Endothelial cell of umbilical vein (primary cell): Measurements from ENCODE around the gene CHSY1. TPM values are rescaled to one million over a fixed set of nuclear protein-coding genes. Genes with fewer than 3 reads are reported as not detected.

Experiments used
- BruUV-seq: library from RNA; stranded (reverse); fragments of 400-500 nt; replicated peaks from 2 replicates; lab custom pipeline; 2021; lab: Mats Ljungman, UMichigan
- CTCF ChIA-PET: fragments of 300-600, 350-600 bp; sonication (Branson Sonifier 250); formaldehyde crosslinking; loops from one replicate; lab custom pipeline; 2021; ENCODE audit warnings: antibody characterized with exemption, inconsistent platforms; lab: Charles Lee
- POLR2A ChIA-PET: fragments of 300-600, 350-600 bp; sonication (Branson Sonifier 250); formaldehyde crosslinking; loops from one replicate; lab custom pipeline; 2021; ENCODE audit warnings: antibody characterized with exemption, inconsistent platforms; lab: Charles Lee
- DNase-seq: peaks from one replicate; pipeline ENCODE4 v3.0.0-alpha.2; 2011; ENCODE audit warnings: low read depth, low spot score
- FAIRE-seq: peaks from 2 replicates; lab custom pipeline; 2011; peaks lifted over from hg19 to GRCh38; lab: Jason Lieb, UNC
- H2AFZ ChIP-seq: 2 replicates; pipeline ENCODE4 v1.6.0; 2012; ENCODE audit warnings: low read depth, low read length, control low read depth, inconsistent platforms
- H3K27ac ChIP-seq: 2 replicates; pipeline ENCODE4 v1.5.1; 2011; ENCODE audit warnings: low read depth, mild to moderate bottlenecking, control low read depth, low read length, moderate library complexity; ENCODE audit not compliant: insufficient read depth
- H3K27me3 ChIP-seq, 2 experiments: 2 replicates each; pipeline versions ENCODE4 v1.6.0 to v1.6.1; 2011; ENCODE audit warnings: low read length in 2 of 2, mixed read lengths in 1 of 2; ENCODE audit not compliant: control insufficient read depth in 2 of 2, insufficient read depth in 2 of 2
- H3K36me3 ChIP-seq, 2 experiments: 2 replicates in 1 of 2; 3 replicates in 1 of 2; pipeline ENCODE4 v1.5.1; 2011; ENCODE audit warnings: low read length in 2 of 2, mild to moderate bottlenecking in 1 of 2, moderate library complexity in 1 of 2; ENCODE audit not compliant: control insufficient read depth in 2 of 2, insufficient read depth in 2 of 2; ENCODE audit errors: extremely low read depth in 1 of 2
- H3K4me1 ChIP-seq: 3 replicates; pipeline ENCODE4 v1.5.1; 2011; ENCODE audit warnings: mild to moderate bottlenecking, low read length; ENCODE audit not compliant: control insufficient read depth, insufficient read depth; ENCODE audit errors: extremely low read depth
- H3K4me2 ChIP-seq: 2 replicates; pipeline ENCODE4 v1.6.1; 2011; ENCODE audit warnings: low read length, control low read depth, mixed read lengths; ENCODE audit not compliant: insufficient read depth
- H3K4me3 ChIP-seq, 3 experiments: fragments of 200-600 bp in 1 of 3; sonication (generic), shearing (Covaris generic) in 1 of 3; replicated peaks in 1 of 3; 2 replicates each; pipeline ENCODE4 v1.5.1; 2011 to 2016; ENCODE audit warnings: control low read depth in 3 of 3, low read length in 3 of 3, mild to moderate bottlenecking in 2 of 3, inconsistent platforms in 1 of 3, low read depth in 1 of 3, moderate library complexity in 1 of 3; ENCODE audit not compliant: insufficient read depth in 1 of 3
- H3K79me2 ChIP-seq: 2 replicates; pipeline ENCODE4 v1.6.0; 2012; ENCODE audit warnings: low read length, inconsistent platforms; ENCODE audit not compliant: control insufficient read depth, insufficient read depth
- H3K9ac ChIP-seq: replicated peaks from 2 replicates; pipeline ENCODE3; 2011; ENCODE audit warnings: low read length, control low read depth; ENCODE audit not compliant: insufficient read depth; ENCODE audit errors: extremely low read depth
- H3K9me1 ChIP-seq: replicated peaks from 3 replicates; pipeline ENCODE4 v1.6.0; 2011; ENCODE audit warnings: mild to moderate bottlenecking, low read length; ENCODE audit not compliant: control insufficient read depth, insufficient read depth; ENCODE audit errors: extremely low read depth
- H3K9me3 ChIP-seq: replicated peaks from 2 replicates; pipeline ENCODE4 v1.5.1; 2012; ENCODE audit warnings: low read length, inconsistent platforms; ENCODE audit not compliant: control insufficient read depth, insufficient read depth
- H4K20me1 ChIP-seq: replicated peaks from 2 replicates; pipeline ENCODE3; 2011; ENCODE audit warnings: mild to moderate bottlenecking, low read length; ENCODE audit not compliant: control insufficient read depth, insufficient read depth; ENCODE audit errors: extremely low read depth
- CTCF ChIP-seq, 2 donors: IDR thresholded peaks; 1 replicate in 1 of 2; 2 replicates in 1 of 2; pipeline ENCODE4 v1.5.1; 2011; ENCODE audit warnings: low read length in 2 of 2, mild to moderate bottlenecking in 2 of 2, moderate library complexity in 2 of 2, control low read depth in 1 of 2, inconsistent platforms in 1 of 2, low read depth in 1 of 2; ENCODE audit not compliant: insufficient read depth in 1 of 2; ENCODE audit errors: extremely low read depth in 1 of 2
- EZH2 ChIP-seq: IDR thresholded peaks from 2 replicates; pipeline ENCODE4 v1.6.1; 2012; ENCODE audit warnings: borderline replicate concordance, low read depth, mild to moderate bottlenecking, moderate library complexity, low read length, inconsistent platforms; ENCODE audit not compliant: severe bottlenecking
- FOS ChIP-seq: IDR thresholded peaks from 2 replicates; pipeline ENCODE4 v1.6.1; 2011; ENCODE audit warnings: mild to moderate bottlenecking, low read length, moderate library complexity, borderline replicate concordance; ENCODE audit not compliant: insufficient read depth
- GATA2 ChIP-seq: IDR thresholded peaks from 2 replicates; pipeline ENCODE4 v1.7.0; 2011; ENCODE audit warnings: low read depth, mild to moderate bottlenecking, moderate library complexity, mixed read lengths, low read length; ENCODE audit not compliant: insufficient read length, insufficient read depth
- JUN ChIP-seq: IDR thresholded peaks from 2 replicates; pipeline ENCODE4 v1.6.1; 2011; ENCODE audit warnings: borderline replicate concordance, low read depth; ENCODE audit not compliant: insufficient read length, insufficient read depth
- MYC ChIP-seq: IDR thresholded peaks from one replicate; pipeline ENCODE4 v1.6.1; 2011; ENCODE audit warnings: mild to moderate bottlenecking, low read depth, low read length
- POLR2A ChIP-seq: IDR thresholded peaks from 2 replicates; pipeline ENCODE4 v1.6.1; 2012; ENCODE audit warnings: low read depth, mild to moderate bottlenecking, control low read depth, low read length
- POLR2AphosphoS5 ChIP-seq: IDR thresholded peaks from 2 replicates; pipeline ENCODE4 v1.6.1; 2012; ENCODE audit warnings: low read depth, mild to moderate bottlenecking, control low read depth, low read length, moderate library complexity; ENCODE audit not compliant: insufficient read depth
- dilution Hi-C: fragments of 300-500 bp; cut with MboI; formaldehyde crosslinking; loops from one replicate; pipeline ENCODE4 v1.15.0; 2019; ENCODE audit warnings: low sequenced_read_pairs; ENCODE audit not compliant: extremely low pct_ligation_motif_present
- intact Hi-C: fragments of 100-400 bp; cut with micrococcal nuclease; formaldehyde crosslinking; loops from one replicate; pipeline ENCODE4 v1.10.0; 2022
- polyA plus RNA-seq, 4 experiments: library from polyadenylated mRNA; depleted of rRNA in 3 of 4; stranded (reverse) in 3 of 4; unstranded in 1 of 4; fragments of >200 nt; gene quantifications; 2 replicates each; pipeline versions ENCODE4 v1.2.1 to v1.2.3, GENCODE V29; 2011 to 2012; ENCODE audit warnings: missing spikeins in 1 of 4
- total RNA-seq: library from RNA; stranded (reverse); gene quantifications from 2 replicates; pipeline ENCODE4 v1.2.3, GENCODE V29; 2021
- TF ChIP-seq, protein P1 (sequence below): IDR thresholded peaks from 2 replicates; pipeline ENCODE4 v1.6.1; 2011; ENCODE audit not compliant: insufficient read depth, insufficient read length

Gene CHSY1
- total and polyA plus RNA-seq, 2 donors (not counting 3 experiments of a cell fraction or from before 2014, with no cell fraction given), result 23.7 to 50.8 TPM

- H3K4me3 ChIP-seq, result no peak overlapping the region
- no peaks in the 10 kb centered on the region for H4K20me1 ChIP-seq
- no peaks in the 10 kb centered on the region for H3K9me1 ChIP-seq
- POLR2A ChIA-PET, result no interaction called here
- no peaks in the 10 kb centered on the region for H3K27me3 ChIP-seq
- H3K27ac ChIP-seq, result no peak overlapping the region
- CTCF ChIA-PET, result no interaction called here
- no peak overlapping the region for H2AFZ ChIP-seq
- dilution Hi-C loops (no loop called here), intact Hi-C loops (no loop called here)
- TF ChIP-seq FOS (no peak), GATA2 (no peak), POLR2A (no peak), JUN (no peak), MYC (no peak), POLR2AphosphoS5 (no peak), EZH2 (no peak), CTCF (IDR thresholded peaks at IDR 0.05; ENCODE audit: extremely low read depth in 1 of 2, insufficient read depth in 1 of 2, low read depth in 1 of 2, low read length in 2 of 2) (no peak)
- TF ChIP-seq, protein P1, sequence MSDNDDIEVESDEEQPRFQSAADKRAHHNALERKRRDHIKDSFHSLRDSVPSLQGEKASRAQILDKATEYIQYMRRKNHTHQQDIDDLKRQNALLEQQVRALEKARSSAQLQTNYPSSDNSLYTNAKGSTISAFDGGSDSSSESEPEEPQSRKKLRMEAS, result no peak
- H3K36me3 ChIP-seq, result peaks cover 0 to 2% of the 10 kb centered on the region in 2 experiments
- peaks cover 78% of the 10 kb centered on the region for H3K79me2 ChIP-seq
- no peak overlapping the region for H3K4me2 ChIP-seq
- no peaks in the 10 kb centered on the region for H3K9me3 ChIP-seq
- no TSS peak for BruUV-seq
- no peak overlapping the region for H3K9ac ChIP-seq
- FAIRE-seq (no peak), DNase-seq (no peak)
- H3K4me1 ChIP-seq, result peaks cover 22% of the 10 kb centered on the region
These were observed 48.1 kb downstream of the CHSY1 start for GRCh38 chr15:101203607-101204189.
